Measurements from ENCODE around the gene CPNE2. TPM values are rescaled to one million over a fixed set of nuclear protein-coding genes. Genes with fewer than 3 reads are reported as not detected.

Gene CPNE2
- polyA plus RNA-seq, 1 donor (not counting 4 experiments of a cell fraction or from before 2014, with no cell fraction given), result 26.5 TPM

DNA sequence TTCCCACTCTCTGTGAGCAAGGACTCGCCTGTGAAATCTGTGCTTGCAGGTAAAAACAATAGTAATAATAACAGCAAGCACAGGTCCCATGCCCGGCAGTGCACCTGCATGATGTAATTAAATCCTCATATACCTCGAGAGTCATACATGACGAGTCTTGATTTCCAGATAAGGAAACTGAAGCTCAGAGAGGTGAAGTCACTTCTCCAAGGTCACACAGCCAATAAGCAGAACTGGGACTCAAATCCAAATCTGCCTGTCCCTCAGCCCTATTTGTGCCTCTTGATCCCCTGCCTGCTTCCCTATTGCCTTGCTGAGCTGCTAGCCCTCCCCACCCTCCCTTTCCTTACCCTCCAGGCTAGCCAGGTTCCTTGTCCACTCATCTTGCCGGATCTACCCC, 38.0 kb upstream of the CPNE2 start:
- H3K4me2 ChIP-seq (ENCODE audit: control insufficient read depth, extremely low read depth, insufficient read depth, low read depth, low read length), result no peak overlapping the region
- no peak for TF ChIP-seq EZH2 (IDR thresholded peaks at IDR 0.05; ENCODE audit: low read length)
- TF ChIP-seq CTCF (optimal IDR thresholded peaks at IDR 0.05 in 1 of 3, IDR thresholded peaks at IDR 0.05 in 1 of 3, conservative IDR thresholded peaks at IDR 0.05 in 1 of 3; ENCODE audit: extremely low read depth in 1 of 3, insufficient read depth in 2 of 3, low read length in 3 of 3), result no peak
- H3K4me3 ChIP-seq (ENCODE audit: control insufficient read depth in 2 of 3, extremely low read depth in 1 of 3, insufficient read depth in 2 of 3, low read depth in 1 of 3, low read length in 3 of 3), result no peak overlapping the region
- no peaks in the 10 kb centered on the region for H3K36me3 ChIP-seq (ENCODE audit: control insufficient read depth in 2 of 2, extremely low read depth in 1 of 2, insufficient read depth in 2 of 2, low read length in 2 of 2)
- DNase-seq (ENCODE audit: low read depth, low spot score) (no peak), FAIRE-seq (no peak)
- H3K27ac ChIP-seq (ENCODE audit: control insufficient read depth, insufficient read depth, low read length), result no peak overlapping the region
- no peak overlapping the region for H3K9ac ChIP-seq (ENCODE audit: control insufficient read depth, extremely low read depth, insufficient read depth, low read length)
- H3K79me2 ChIP-seq (ENCODE audit: control insufficient read depth, insufficient read depth, low read length), result no peaks in the 10 kb centered on the region
- no peak overlapping the region for H2AFZ ChIP-seq (ENCODE audit: control insufficient read depth, low read length)
- H3K27me3 ChIP-seq (ENCODE audit: control insufficient read depth, extremely low read depth, insufficient read depth, low read length), result no peaks in the 10 kb centered on the region
- H3K9me1 ChIP-seq (ENCODE audit: control insufficient read depth, extremely low read depth, insufficient read depth, low read length), result no peaks in the 10 kb centered on the region
- no peaks in the 10 kb centered on the region for H3K4me1 ChIP-seq (ENCODE audit: control insufficient read depth, extremely low read depth, insufficient read depth, low read length)
- dilution Hi-C loops (cut with MboI; ENCODE audit: extremely low pct_ligation_motif_present, low sequenced_read_pairs), result no loop called here
- no peaks in the 10 kb centered on the region for H4K20me1 ChIP-seq (ENCODE audit: control insufficient read depth, extremely low read depth, insufficient read depth, low read length)
- no peaks in the 10 kb centered on the region for H3K9me3 ChIP-seq (ENCODE audit: control insufficient read depth, low read depth, low read length)

GRCh38 chr16:57054771-57055170, 37.6 kb upstream of the CPNE2 start:
- Histone ChIP-seq H3K27me3 (ENCODE audit: control insufficient read depth, extremely low read depth, insufficient read depth, low read length) (no peaks in the 10 kb centered on the region), H3K79me2 (ENCODE audit: control insufficient read depth, insufficient read depth, low read length) (no peaks in the 10 kb centered on the region), H3K4me1 (ENCODE audit: control insufficient read depth, extremely low read depth, insufficient read depth, low read length) (no peaks in the 10 kb centered on the region), H2AFZ (ENCODE audit: control insufficient read depth, low read length) (no peak overlapping the region), H4K20me1 (ENCODE audit: control insufficient read depth, extremely low read depth, insufficient read depth, low read length) (no peaks in the 10 kb centered on the region), H3K9me1 (ENCODE audit: control insufficient read depth, extremely low read depth, insufficient read depth, low read length) (no peaks in the 10 kb centered on the region), H3K9me3 (ENCODE audit: control insufficient read depth, low read depth, low read length) (no peaks in the 10 kb centered on the region), H3K36me3 (ENCODE audit: control insufficient read depth in 2 of 2, extremely low read depth in 1 of 2, insufficient read depth in 2 of 2, low read length in 2 of 2) (no peaks in the 10 kb centered on the region), H3K9ac (ENCODE audit: control insufficient read depth, extremely low read depth, insufficient read depth, low read length) (no peak overlapping the region), H3K4me3 (ENCODE audit: control insufficient read depth in 2 of 3, extremely low read depth in 1 of 3, insufficient read depth in 2 of 3, low read depth in 1 of 3, low read length in 3 of 3) (no peak overlapping the region), H3K4me2 (ENCODE audit: control insufficient read depth, extremely low read depth, insufficient read depth, low read depth, low read length) (no peak overlapping the region), H3K27ac (ENCODE audit: control insufficient read depth, insufficient read depth, low read length) (no peak overlapping the region)
- TF ChIP-seq CTCF (optimal IDR thresholded peaks at IDR 0.05 in 1 of 3, IDR thresholded peaks at IDR 0.05 in 1 of 3, conservative IDR thresholded peaks at IDR 0.05 in 1 of 3; ENCODE audit: extremely low read depth in 1 of 3, insufficient read depth in 2 of 3, low read length in 3 of 3) (no peak), EZH2 (IDR thresholded peaks at IDR 0.05; ENCODE audit: low read length) (no peak)
- FAIRE-seq, result no peak
- dilution Hi-C loops (cut with MboI; ENCODE audit: extremely low pct_ligation_motif_present, low sequenced_read_pairs), result no loop called here
- DNase-seq (ENCODE audit: low read depth, low spot score), result no peak

Measured in keratinocyte (primary cell).